K562 (cell line): ENCODE data around the gene MAML3.

Source experiments
- CREM ChIP-seq: IDR thresholded peaks from 2 replicates; pipeline ENCODE4 v1.6.1; 2014; ENCODE audit warnings: antibody characterized with exemption, low read depth
- FOXJ3 ChIP-seq: sonication (generic); formaldehyde crosslinking; IDR thresholded peaks from 2 replicates; pipeline ENCODE4 v1.4.0; 2020; ENCODE audit warnings: mild to moderate bottlenecking, missing genetic modification reagents
- FOXK2 ChIP-seq, 2 experiments: fragments of 450-650 bp; IDR thresholded peaks in 1 of 2; conservative IDR thresholded peaks in 1 of 2; 2 replicates each; pipeline ENCODE4 v1.6.1; 2016; ENCODE audit warnings: low read depth in 2 of 2, mild to moderate bottlenecking in 1 of 2
- MYNN ChIP-seq, 2 experiments: sonication (generic); formaldehyde crosslinking in 1 of 2; IDR thresholded peaks; 2 replicates each; pipeline versions ENCODE4 v1.5.0 to v1.6.1; 2016 to 2020; ENCODE audit warnings: antibody characterized with exemption in 1 of 2, missing genetic modification reagents in 1 of 2
- RFX5 ChIP-seq: IDR thresholded peaks from 2 replicates; pipeline ENCODE4 v1.6.1; 2011; ENCODE audit warnings: low read depth, mild to moderate bottlenecking, improper control_type of control experiment, low read length
- SAFB ChIP-seq: fragments of 200-400 bp; formaldehyde crosslinking; IDR thresholded peaks from 2 replicates; pipeline ENCODE4 v1.6.1; 2017; ENCODE audit warnings: low read depth, low read length, borderline replicate concordance
- SIX5 ChIP-seq, 2 experiments: IDR thresholded peaks; 2 replicates each; pipeline ENCODE4 v1.6.1; 2011; ENCODE audit warnings: low read length in 2 of 2, borderline replicate concordance in 1 of 2, low read depth in 1 of 2, mild to moderate bottlenecking in 1 of 2, moderate library complexity in 1 of 2; ENCODE audit not compliant: insufficient read depth in 1 of 2
- SMAD1 ChIP-seq: fragments of 150-350 bp; IDR thresholded peaks from 2 replicates; pipeline ENCODE4 v1.6.1; 2014; ENCODE audit warnings: low read length, low read depth; ENCODE audit not compliant: partially characterized antibody
- STAG1 ChIP-seq: sonication (generic); formaldehyde crosslinking; IDR thresholded peaks from 2 replicates; pipeline ENCODE4 v1.5.0; 2020; ENCODE audit warnings: missing genetic modification reagents, borderline replicate concordance
- TF ChIP-seq, protein P1 (sequence below), 3 experiments: IDR thresholded peaks in 2 of 3; conservative IDR thresholded peaks in 1 of 3; 2 replicates each; pipeline ENCODE4 v1.5.1; 2011 to 2012; ENCODE audit warnings: low read length in 3 of 3, mild to moderate bottlenecking in 3 of 3, control low read depth in 2 of 3, improper control_type of control experiment in 1 of 3, inconsistent platforms in 1 of 3, low read depth in 1 of 3, mixed read lengths in 1 of 3, moderate library complexity in 1 of 3; ENCODE audit not compliant: insufficient read depth in 2 of 3
- TF ChIP-seq, protein P2 (sequence below): fragments of 200-600 bp; sonication (generic); IDR thresholded peaks from one replicate; pipeline ENCODE4 v1.6.1; 2012; ENCODE audit warnings: mild to moderate bottlenecking, low read depth, low read length, inconsistent platforms

DNA sequence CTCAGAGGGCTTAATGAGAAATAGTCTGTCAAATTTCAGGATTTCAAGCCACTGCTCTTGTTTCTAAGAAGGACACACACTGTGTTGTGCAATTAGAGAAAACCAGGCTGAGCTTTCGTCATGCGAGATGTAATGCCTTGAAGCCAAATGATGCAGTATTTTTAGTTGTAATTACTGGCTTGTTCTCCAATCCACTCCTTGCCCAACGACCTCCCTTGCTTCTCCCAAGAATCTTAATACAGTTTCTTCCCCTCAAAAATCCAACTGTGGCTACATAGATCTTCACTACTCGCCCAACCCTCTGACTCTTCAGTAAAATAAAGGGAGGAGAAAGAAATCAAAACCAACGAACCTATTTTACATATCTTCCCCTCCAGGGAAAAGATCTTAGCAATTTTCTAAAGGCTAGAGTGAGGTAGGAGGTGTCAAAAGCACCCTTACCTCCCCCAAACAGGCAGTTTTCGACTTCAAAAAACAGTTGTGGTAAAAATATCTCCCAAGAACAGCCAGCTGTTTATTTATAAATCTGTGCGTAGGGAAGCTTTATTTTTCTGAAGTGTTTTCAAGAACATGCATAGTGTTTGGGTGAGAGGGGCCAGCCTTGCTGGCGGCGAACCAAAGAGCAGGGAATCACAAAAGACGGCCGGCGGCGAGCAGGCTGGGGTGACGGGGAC, 419.6 kb downstream of the MAML3 start:
- TF ChIP-seq, protein P1, sequence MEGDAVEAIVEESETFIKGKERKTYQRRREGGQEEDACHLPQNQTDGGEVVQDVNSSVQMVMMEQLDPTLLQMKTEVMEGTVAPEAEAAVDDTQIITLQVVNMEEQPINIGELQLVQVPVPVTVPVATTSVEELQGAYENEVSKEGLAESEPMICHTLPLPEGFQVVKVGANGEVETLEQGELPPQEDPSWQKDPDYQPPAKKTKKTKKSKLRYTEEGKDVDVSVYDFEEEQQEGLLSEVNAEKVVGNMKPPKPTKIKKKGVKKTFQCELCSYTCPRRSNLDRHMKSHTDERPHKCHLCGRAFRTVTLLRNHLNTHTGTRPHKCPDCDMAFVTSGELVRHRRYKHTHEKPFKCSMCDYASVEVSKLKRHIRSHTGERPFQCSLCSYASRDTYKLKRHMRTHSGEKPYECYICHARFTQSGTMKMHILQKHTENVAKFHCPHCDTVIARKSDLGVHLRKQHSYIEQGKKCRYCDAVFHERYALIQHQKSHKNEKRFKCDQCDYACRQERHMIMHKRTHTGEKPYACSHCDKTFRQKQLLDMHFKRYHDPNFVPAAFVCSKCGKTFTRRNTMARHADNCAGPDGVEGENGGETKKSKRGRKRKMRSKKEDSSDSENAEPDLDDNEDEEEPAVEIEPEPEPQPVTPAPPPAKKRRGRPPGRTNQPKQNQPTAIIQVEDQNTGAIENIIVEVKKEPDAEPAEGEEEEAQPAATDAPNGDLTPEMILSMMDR (IDR thresholded peaks at IDR 0.05 in 2 of 3, conservative IDR thresholded peaks at IDR 0.05 in 1 of 3; ENCODE audit: insufficient read depth in 2 of 3, low read depth in 1 of 3, low read length in 3 of 3): no peak
- TF ChIP-seq SIX5 (IDR thresholded peaks at IDR 0.05; ENCODE audit: borderline replicate concordance in 1 of 2, insufficient read depth in 1 of 2, low read depth in 1 of 2, low read length in 2 of 2) (no peak), SAFB (no peak), STAG1 (CRISPR knock-in tag) (no peak), FOXK2 (conservative IDR thresholded peaks at IDR 0.05 in 1 of 2, IDR thresholded peaks at IDR 0.05 in 1 of 2; ENCODE audit: low read depth in 2 of 2) (no peak), CREM (no peak), MYNN (IDR thresholded peaks at IDR 0.05) (no peak), MYNN (CRISPR knock-in tag; IDR thresholded peaks at IDR 0.05) (no peak), FOXJ3 (no peak), SMAD1 (no peak), RFX5 (no peak)
- TF ChIP-seq, protein P2, sequence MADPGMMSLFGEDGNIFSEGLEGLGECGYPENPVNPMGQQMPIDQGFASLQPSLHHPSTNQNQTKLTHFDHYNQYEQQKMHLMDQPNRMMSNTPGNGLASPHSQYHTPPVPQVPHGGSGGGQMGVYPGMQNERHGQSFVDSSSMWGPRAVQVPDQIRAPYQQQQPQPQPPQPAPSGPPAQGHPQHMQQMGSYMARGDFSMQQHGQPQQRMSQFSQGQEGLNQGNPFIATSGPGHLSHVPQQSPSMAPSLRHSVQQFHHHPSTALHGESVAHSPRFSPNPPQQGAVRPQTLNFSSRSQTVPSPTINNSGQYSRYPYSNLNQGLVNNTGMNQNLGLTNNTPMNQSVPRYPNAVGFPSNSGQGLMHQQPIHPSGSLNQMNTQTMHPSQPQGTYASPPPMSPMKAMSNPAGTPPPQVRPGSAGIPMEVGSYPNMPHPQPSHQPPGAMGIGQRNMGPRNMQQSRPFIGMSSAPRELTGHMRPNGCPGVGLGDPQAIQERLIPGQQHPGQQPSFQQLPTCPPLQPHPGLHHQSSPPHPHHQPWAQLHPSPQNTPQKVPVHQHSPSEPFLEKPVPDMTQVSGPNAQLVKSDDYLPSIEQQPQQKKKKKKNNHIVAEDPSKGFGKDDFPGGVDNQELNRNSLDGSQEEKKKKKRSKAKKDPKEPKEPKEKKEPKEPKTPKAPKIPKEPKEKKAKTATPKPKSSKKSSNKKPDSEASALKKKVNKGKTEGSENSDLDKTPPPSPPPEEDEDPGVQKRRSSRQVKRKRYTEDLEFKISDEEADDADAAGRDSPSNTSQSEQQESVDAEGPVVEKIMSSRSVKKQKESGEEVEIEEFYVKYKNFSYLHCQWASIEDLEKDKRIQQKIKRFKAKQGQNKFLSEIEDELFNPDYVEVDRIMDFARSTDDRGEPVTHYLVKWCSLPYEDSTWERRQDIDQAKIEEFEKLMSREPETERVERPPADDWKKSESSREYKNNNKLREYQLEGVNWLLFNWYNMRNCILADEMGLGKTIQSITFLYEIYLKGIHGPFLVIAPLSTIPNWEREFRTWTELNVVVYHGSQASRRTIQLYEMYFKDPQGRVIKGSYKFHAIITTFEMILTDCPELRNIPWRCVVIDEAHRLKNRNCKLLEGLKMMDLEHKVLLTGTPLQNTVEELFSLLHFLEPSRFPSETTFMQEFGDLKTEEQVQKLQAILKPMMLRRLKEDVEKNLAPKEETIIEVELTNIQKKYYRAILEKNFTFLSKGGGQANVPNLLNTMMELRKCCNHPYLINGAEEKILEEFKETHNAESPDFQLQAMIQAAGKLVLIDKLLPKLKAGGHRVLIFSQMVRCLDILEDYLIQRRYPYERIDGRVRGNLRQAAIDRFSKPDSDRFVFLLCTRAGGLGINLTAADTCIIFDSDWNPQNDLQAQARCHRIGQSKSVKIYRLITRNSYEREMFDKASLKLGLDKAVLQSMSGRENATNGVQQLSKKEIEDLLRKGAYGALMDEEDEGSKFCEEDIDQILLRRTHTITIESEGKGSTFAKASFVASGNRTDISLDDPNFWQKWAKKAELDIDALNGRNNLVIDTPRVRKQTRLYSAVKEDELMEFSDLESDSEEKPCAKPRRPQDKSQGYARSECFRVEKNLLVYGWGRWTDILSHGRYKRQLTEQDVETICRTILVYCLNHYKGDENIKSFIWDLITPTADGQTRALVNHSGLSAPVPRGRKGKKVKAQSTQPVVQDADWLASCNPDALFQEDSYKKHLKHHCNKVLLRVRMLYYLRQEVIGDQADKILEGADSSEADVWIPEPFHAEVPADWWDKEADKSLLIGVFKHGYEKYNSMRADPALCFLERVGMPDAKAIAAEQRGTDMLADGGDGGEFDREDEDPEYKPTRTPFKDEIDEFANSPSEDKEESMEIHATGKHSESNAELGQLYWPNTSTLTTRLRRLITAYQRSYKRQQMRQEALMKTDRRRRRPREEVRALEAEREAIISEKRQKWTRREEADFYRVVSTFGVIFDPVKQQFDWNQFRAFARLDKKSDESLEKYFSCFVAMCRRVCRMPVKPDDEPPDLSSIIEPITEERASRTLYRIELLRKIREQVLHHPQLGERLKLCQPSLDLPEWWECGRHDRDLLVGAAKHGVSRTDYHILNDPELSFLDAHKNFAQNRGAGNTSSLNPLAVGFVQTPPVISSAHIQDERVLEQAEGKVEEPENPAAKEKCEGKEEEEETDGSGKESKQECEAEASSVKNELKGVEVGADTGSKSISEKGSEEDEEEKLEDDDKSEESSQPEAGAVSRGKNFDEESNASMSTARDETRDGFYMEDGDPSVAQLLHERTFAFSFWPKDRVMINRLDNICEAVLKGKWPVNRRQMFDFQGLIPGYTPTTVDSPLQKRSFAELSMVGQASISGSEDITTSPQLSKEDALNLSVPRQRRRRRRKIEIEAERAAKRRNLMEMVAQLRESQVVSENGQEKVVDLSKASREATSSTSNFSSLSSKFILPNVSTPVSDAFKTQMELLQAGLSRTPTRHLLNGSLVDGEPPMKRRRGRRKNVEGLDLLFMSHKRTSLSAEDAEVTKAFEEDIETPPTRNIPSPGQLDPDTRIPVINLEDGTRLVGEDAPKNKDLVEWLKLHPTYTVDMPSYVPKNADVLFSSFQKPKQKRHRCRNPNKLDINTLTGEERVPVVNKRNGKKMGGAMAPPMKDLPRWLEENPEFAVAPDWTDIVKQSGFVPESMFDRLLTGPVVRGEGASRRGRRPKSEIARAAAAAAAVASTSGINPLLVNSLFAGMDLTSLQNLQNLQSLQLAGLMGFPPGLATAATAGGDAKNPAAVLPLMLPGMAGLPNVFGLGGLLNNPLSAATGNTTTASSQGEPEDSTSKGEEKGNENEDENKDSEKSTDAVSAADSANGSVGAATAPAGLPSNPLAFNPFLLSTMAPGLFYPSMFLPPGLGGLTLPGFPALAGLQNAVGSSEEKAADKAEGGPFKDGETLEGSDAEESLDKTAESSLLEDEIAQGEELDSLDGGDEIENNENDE: no peak
